ENCODE measurements around the gene ATP5F1E. TPM values are rescaled to one million over a fixed set of nuclear protein-coding genes. Genes with fewer than 3 reads are reported as not detected.

ATP5F1E gene
- total RNA-seq, 1 donor from 2014 or later, result 33.8 TPM

DNA sequence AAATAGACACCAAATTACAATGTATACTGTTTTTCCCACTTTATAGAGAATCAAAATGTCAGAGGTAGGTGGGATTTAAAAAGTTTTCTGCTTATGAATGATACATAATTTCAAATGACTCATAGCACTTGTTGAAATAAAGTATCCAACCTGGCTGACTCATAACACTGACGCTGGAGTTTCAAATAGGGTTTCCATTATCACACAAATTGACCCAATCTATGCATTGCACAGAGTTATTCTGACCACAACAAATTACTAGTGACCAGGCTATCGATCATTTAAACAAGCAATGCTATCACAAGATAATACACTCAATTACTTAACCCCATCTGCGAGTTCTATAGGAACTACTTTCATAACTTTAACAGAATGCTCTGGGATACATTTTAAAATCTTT lies 42.3 kb upstream of the ATP5F1E start:
- no peak for DNase-seq (ENCODE audit: low read depth)
- Histone ChIP-seq H3K27me3 (ENCODE audit: control insufficient read depth, insufficient read depth, low read length) (no peaks in the 10 kb centered on the region), H3K36me3 (ENCODE audit: control insufficient read depth, insufficient read depth, low read length) (no peaks in the 10 kb centered on the region), H3K4me3 (ENCODE audit: low read depth, low read length) (no peak overlapping the region)
- TF ChIP-seq, protein P1, sequence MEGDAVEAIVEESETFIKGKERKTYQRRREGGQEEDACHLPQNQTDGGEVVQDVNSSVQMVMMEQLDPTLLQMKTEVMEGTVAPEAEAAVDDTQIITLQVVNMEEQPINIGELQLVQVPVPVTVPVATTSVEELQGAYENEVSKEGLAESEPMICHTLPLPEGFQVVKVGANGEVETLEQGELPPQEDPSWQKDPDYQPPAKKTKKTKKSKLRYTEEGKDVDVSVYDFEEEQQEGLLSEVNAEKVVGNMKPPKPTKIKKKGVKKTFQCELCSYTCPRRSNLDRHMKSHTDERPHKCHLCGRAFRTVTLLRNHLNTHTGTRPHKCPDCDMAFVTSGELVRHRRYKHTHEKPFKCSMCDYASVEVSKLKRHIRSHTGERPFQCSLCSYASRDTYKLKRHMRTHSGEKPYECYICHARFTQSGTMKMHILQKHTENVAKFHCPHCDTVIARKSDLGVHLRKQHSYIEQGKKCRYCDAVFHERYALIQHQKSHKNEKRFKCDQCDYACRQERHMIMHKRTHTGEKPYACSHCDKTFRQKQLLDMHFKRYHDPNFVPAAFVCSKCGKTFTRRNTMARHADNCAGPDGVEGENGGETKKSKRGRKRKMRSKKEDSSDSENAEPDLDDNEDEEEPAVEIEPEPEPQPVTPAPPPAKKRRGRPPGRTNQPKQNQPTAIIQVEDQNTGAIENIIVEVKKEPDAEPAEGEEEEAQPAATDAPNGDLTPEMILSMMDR (IDR thresholded peaks at IDR 0.05; ENCODE audit: insufficient read depth, low read length, poor library complexity, severe bottlenecking), result no peak

DNA sequence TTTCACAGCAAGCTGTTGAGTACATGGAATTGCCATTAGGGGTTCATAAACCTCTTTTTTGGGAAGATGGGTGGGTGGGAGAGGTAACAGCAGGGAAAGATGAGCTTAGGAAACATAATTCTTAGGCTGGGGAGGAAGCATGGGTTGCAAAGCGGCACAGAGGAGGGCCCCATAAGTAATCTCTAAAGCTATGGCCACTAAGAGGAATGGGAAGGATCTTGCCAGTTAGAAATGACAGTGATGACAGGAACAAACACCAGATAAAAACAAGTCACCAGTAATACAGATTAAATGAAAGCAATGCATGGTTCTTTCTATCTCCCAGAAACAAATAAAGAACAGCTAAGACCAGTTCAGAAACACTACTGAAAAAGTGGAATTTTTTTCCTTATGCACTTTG lies 41.4 kb upstream of the ATP5F1E start:
- H3K4me3 ChIP-seq (ENCODE audit: low read depth, low read length), result no peak overlapping the region
- no peak for DNase-seq (ENCODE audit: low read depth)
- no peaks in the 10 kb centered on the region for H3K36me3 ChIP-seq (ENCODE audit: control insufficient read depth, insufficient read depth, low read length)
- H3K27me3 ChIP-seq (ENCODE audit: control insufficient read depth, insufficient read depth, low read length), result no peaks in the 10 kb centered on the region
- TF ChIP-seq, protein P1 (IDR thresholded peaks at IDR 0.05; ENCODE audit: insufficient read depth, low read length, poor library complexity, severe bottlenecking), result no peak

DNA sequence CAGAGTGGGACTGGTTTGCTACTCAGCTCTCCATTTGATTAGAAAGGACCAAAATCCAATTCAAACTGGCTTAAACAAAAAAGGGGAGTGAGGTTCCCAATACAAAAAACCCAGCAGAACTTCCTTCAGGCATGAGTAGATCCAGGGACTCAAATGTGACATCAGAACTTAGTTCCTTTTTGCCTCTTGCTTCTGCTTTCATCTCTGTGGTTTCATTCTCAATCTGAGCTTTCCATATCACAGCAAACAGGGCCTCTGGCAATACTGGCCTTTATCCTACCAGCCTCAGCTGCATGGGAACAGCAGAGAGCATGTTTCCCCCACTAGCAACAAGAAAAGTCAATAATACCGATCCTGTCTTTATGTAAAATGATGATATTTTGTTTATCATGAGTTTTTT lies 39.1 kb upstream of the ATP5F1E start:
- TF ChIP-seq, protein P1 (IDR thresholded peaks at IDR 0.05; ENCODE audit: insufficient read depth, low read length, poor library complexity, severe bottlenecking), result no peak
- no peaks in the 10 kb centered on the region for H3K27me3 ChIP-seq (ENCODE audit: control insufficient read depth, insufficient read depth, low read length)
- no peak overlapping the region for H3K4me3 ChIP-seq (ENCODE audit: low read depth, low read length)
- no peak for DNase-seq (ENCODE audit: low read depth)
- no peaks in the 10 kb centered on the region for H3K36me3 ChIP-seq (ENCODE audit: control insufficient read depth, insufficient read depth, low read length)

DNA sequence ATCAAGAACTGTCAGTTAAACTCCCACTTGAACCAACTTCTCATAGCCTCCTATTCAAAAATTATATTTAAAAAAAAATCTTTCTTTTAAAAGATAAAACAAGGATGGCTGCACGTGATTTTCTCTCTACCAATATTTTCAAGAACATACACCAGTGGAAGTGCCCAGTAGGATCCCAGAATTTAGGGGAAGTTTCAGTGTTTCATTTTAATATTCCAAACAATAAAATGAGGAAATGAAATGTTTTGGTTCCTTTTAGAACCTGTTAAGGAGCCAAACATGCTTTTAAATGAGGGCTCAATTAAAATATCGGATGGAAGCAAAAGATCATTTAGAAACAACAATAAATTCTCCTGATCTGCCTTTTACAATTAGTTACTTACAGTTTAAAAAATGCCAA lies 36.9 kb upstream of the ATP5F1E start:
- TF ChIP-seq, protein P1 (IDR thresholded peaks at IDR 0.05; ENCODE audit: insufficient read depth, low read length, poor library complexity, severe bottlenecking), result no peak
- H3K27me3 ChIP-seq (ENCODE audit: control insufficient read depth, insufficient read depth, low read length), result no peaks in the 10 kb centered on the region
- no peaks in the 10 kb centered on the region for H3K36me3 ChIP-seq (ENCODE audit: control insufficient read depth, insufficient read depth, low read length)
- no peak for DNase-seq (ENCODE audit: low read depth)
- no peak overlapping the region for H3K4me3 ChIP-seq (ENCODE audit: low read depth, low read length)

DNA sequence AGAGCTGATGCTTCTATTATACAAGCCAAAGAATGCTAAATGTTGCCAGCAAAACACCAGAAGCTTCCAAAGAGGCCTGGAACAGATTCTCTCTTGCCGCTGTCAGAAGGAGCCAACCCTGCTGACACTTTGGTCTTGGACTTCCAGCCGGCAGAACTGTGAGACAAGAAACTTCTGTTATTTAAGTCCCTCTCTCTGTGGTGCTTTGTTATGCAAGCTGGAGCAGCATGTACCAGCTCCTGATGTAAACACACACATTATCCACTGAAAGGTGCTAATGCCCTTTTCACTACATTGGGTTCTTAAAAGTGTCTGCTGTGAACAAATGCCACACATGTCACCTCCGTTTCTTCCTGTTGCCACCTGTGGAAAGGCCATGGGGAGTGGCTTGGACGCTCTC lies 36.4 kb upstream of the ATP5F1E start:
- Histone ChIP-seq H3K4me3 (ENCODE audit: low read depth, low read length) (no peak overlapping the region), H3K36me3 (ENCODE audit: control insufficient read depth, insufficient read depth, low read length) (no peaks in the 10 kb centered on the region), H3K27me3 (ENCODE audit: control insufficient read depth, insufficient read depth, low read length) (no peaks in the 10 kb centered on the region)
- TF ChIP-seq, protein P1 (IDR thresholded peaks at IDR 0.05; ENCODE audit: insufficient read depth, low read length, poor library complexity, severe bottlenecking), result no peak
- no peak for DNase-seq (ENCODE audit: low read depth)

DNA sequence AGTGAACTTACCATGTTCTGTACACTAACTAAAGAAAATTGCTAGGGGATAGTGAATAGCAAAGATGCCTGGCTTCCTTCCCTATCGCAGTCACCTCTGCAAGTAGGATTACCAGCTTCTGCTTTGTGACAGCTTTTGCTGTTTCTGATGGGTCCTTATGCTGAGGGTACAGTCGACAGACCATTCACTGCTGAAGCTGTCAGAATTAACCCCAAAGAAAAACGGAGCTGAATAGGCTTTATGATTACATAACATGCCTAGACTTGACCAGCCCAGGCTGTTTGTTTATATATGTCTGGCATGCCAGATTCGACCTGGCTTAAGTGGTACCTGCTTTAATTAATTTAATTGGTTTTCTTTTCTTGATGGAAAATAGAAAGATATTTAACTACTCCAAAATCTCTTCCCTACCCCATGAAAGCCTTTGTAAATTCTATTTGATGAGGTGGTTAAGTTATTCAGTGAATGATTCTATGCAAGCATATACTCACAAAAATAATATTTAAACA lies 32.1 kb upstream of the ATP5F1E start:
- no peaks in the 10 kb centered on the region for H3K27me3 ChIP-seq (ENCODE audit: control insufficient read depth, insufficient read depth, low read length)
- H3K4me3 ChIP-seq (ENCODE audit: low read depth, low read length), result no peak overlapping the region
- TF ChIP-seq, protein P1 (IDR thresholded peaks at IDR 0.05; ENCODE audit: insufficient read depth, low read length, poor library complexity, severe bottlenecking), result no peak
- H3K36me3 ChIP-seq (ENCODE audit: control insufficient read depth, insufficient read depth, low read length), result no peaks in the 10 kb centered on the region
- no peak for DNase-seq (ENCODE audit: low read depth)
